ENCODE measurements around the gene ZNF821.
"Not testable (repeated sequence)": the region's sequence is repeated elsewhere in the genome, so short reads cannot be mapped to it uniquely, and the experiment has no call there.

ZNF821 gene, protein sequence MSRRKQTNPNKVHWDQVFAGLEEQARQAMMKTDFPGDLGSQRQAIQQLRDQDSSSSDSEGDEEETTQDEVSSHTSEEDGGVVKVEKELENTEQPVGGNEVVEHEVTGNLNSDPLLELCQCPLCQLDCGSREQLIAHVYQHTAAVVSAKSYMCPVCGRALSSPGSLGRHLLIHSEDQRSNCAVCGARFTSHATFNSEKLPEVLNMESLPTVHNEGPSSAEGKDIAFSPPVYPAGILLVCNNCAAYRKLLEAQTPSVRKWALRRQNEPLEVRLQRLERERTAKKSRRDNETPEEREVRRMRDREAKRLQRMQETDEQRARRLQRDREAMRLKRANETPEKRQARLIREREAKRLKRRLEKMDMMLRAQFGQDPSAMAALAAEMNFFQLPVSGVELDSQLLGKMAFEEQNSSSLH

DNA sequence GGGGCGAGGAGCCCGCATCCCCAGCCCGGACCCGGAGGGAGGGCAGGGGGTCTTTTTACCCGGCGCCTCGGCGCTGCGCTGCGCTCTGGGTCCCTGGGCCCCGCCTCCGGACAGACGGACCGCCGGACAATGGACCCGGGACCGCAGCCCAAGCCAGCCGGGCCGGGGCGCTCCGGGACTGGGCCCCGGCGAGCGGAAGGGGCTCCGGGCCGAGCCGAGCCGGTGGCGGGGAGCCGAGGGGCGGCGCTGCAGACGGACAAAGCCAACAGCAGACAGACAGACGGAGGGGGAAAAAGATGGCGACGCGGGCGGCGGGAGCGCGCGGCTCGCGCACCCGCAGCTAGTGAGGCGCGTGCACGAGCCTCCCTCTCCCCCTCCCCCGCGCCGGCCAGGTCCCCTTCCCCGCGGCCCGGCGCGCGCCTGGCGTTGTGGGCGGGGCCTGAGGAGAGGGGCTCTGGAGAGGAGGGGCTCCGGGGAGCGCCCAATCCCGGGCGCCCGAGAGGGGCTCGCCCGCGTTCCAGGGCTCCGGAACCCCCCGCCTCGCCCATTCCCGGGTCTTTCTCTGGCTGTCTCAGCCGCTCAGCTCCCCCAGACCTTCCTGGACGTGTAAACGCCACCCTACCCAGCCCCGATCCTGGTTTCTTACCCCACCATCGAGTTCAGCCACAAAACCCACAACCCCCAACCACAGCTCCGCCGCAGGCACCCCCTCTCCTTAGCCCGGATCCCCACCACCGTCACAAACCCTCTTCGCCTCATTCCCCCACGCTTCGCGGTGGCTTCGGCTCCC lies at the start of gene ZNF821:
TSS of gene ZNF821 (minus strand) at position 334 of the 790 bp plus-strand sequence. CDS start 4,236 bp downstream, outside the sequence.
- peak; percentile 93 for DNase-seq (ENCODE audit: low spot score)

DNA sequence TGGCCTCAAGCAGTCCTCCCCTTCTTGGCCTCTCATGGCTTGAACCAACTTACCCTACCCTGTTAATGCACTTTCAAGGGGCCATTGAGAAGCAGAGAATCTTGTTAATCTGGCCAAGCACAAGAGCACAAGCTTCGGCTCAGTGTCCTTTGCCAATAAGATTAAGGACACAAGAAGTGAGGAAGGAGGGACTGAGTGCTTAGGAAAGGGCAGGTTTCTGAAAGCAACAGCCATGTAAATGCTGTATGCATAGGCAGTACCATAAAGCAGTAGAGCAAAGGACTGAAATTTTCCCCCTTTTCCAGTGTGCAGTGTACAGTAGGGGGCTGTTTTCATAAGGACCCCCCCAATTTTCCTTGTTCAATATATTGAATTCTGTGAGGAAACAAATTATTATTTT lies 49.0 kb upstream of the ZNF821 start:
- no peak for DNase-seq (ENCODE audit: low spot score)

DNA sequence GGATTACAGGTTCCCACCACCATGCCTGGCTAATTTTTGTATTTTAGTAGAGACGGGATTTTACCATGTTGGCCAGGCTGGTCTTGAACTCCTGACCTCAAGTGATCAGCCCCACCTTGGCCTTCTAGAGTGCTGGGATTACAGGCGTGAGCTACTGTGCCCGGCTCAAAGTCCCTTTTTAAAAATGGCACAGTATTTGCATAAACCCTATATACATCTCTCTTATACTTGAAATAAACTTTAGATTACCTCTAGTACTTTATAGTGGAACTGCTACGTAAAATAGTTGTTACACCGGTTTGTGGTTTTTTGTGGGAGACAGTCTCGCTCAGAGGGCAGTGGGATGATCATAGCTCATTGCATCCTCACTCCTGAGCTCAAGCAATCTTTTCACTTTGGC lies 47.6 kb upstream of the ZNF821 start:
- DNase-seq (ENCODE audit: low spot score): no peak

DNA sequence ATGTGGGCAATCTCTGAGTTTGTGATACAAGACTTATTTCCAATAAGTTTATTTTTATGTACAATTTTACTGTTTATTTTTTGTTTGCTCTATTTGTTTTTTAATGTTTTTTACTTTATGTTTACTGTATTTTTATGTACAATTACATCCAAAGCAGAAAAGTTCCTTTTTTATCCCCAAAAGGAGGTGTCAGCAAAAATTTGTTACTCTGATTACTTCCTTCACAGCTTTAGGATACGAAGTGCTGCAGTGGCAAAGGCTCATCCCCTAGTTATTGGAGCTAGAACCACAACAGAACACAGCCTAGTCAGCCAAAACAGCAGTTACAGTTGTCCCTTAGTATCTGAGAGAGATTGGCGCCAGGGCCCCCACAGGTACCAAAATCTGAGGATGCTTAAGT lies 47.0 kb upstream of the ZNF821 start:
- DNase-seq (ENCODE audit: low spot score): no peak

DNA sequence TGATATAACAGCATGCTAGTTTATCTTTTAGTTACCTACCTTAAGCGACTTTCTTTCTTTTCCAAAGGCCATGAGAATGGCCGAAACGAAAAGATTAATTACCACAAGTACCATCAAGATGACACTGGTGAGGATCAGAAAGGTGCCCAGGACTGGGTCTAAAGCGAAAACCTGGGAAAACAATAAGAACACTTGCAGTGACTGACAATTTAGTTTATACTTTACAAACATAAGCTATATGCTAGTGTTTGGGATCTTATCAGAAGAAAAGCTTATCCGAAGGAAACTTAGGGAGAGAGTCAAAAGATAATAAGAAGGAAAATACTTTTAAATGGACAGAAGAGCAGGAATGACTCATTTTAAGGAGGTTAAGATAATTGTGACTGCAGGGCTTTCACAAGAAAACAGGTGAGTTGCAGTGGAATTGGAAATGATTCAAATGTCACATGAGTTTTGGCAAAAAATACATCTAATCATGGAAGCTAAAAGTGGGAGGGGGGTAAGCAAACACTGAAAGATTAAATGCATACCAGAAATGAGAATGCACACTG lies 46.1 kb upstream of the ZNF821 start:
- no peak for DNase-seq (ENCODE audit: low spot score)

DNA sequence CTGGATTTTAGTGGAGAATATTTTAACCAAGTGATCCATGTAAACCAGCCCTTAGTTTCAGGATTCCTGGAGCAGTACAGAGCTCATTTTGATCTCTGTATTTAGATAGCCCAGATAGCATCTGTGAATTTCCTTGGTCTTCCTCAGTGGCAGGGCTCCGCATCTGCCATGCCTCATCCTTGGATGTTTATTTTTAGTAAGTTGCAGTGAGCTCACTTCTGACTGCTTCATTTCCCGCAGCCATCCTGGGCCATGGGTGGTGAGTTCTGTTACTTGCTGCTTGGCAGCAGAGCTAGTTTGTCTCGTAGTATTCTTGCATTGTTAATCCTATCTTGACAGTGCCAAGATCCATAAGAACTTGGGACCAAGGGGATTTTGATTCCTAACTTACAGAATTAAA lies 45.1 kb upstream of the ZNF821 start:
- DNase-seq (ENCODE audit: low spot score): peak; percentile 78

DNA sequence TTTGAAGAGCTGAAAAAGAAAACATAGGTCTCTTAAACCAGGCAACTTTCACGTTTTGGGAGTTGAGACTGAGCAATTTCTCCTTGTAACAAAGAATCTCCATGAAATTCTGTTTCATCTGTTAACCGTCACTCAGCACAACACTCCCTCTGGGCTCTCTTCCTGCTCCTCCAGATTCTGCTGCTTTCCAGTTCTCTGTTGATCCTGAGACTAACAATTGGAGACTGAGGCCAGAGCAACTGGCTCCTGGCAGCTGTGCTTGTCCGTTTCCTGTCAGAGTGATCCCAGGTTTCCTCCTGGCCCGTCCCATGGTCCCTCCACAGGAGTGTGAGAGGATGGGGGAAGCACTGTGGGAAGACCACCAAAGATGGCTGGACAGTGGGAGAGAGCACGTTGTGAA lies 43.8 kb upstream of the ZNF821 start:
- DNase-seq (ENCODE audit: low spot score): no peak

DNA sequence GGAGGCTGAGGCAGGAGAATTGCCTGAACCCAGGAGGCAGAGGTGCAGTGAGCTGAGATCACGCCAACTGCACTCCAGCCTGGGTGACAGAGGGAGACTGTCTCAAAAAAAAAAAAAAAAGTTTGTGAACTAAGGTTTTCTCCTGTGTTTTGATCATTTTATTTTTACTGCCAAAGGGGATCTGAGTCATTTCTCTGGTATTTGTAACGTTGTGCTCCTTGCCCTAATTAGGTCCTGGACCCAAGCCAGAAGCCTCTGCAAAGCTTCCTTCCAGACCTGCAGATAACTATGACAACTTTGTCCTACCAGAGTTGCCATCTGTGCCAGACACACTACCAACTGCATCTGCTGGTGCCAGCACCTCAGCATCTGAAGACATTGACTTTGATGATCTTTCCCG lies 43.4 kb upstream of the ZNF821 start:
- peak; percentile 76 for DNase-seq (ENCODE audit: low spot score)

DNA sequence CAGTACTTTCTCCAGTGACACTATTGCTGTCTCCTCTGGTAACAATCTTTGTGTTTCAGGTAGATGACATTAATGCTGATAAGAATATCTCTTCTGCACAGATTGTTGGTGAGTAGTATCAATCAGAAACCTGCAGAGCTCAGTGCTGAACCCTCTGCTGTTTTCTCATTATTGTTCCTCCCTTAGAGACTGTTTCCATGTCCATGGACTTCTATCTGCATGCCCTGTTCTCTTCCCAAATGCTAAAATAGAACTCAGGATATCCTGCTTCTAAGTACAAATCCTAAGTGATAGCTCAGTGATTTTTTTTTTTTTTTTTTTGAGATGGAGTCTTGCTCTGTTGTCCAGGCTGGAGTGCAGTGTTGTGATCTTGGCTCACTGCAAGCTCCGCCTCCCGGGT lies 40.7 kb upstream of the ZNF821 start:
- DNase-seq (ENCODE audit: low spot score): no peak

DNA sequence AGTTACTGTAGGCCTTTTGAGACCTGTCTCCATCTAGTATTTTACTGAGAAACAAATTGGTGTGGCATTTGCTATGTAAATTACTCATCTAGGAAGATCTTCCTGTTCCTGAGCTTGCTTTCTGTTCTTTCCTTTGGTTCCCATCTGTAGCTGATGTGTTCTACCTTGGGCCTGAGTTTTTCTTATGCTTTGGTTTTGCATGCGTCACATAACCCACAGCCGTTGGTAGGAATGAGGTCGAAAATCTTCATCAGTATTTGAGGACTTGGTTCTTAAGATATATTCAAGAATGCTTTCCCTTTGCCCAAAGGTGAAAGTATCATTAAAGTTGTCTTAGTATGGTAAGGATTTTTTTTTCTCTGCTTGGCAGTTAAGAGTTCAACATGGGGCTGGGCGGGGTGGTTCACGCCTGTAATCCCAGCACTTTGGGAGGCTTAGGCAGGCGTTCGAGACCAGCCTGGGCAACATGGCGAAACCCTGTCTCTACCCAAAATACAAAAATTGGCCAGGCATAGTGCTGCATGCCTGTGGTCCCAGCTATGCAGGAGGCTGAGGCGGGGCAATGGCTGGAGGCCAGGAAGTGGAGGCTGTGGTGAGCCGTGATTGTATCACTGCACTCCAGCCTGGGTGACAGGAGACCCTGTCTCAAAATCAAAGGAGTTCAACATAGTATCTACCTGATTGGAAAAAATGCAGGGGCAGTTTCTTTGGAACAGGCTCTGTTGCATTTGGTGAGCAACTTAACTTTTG lies 40.1 kb upstream of the ZNF821 start:
- DNase-seq (ENCODE audit: low spot score): no peak

DNA sequence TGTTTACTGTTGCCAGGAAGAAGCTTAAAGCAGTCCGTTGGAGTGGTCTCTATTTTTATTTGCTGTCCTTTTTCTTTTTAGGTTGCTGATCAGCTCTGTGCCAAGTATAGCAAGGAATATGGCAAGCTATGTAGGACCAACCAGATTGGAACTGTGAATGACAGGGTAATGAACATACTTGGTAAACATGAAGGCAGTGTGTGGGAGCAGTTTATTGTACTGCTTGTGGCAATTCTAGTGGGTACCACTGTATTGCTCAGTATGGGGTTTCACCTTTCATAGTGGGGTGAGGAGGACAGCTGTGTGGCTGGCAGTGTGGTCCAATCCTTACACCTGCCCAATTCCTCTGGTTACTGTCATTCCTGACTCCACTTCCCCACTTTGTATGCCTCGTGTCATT lies 36.7 kb upstream of the ZNF821 start:
- no peak for DNase-seq (ENCODE audit: low spot score)

DNA sequence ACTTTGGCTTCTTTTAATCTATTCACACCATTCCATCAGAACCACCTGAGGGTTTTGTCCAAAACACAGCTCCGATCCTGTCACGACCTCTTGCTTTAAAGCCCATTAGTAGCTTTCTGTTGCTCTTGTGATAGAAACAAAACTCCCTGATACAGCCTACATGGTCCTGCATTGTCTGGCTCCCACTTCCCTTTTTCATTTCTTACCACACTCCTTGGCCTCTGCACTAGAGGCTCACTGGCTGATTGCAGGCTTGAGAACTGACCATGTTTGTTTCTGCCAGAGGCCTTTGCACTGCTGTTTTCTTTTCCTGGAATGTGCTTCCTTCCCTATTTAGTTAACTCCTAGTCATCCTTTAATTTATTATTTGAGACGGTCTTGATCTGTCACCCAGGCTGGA lies 35.1 kb upstream of the ZNF821 start:
- DNase-seq (ENCODE audit: low spot score): no peak

DNA sequence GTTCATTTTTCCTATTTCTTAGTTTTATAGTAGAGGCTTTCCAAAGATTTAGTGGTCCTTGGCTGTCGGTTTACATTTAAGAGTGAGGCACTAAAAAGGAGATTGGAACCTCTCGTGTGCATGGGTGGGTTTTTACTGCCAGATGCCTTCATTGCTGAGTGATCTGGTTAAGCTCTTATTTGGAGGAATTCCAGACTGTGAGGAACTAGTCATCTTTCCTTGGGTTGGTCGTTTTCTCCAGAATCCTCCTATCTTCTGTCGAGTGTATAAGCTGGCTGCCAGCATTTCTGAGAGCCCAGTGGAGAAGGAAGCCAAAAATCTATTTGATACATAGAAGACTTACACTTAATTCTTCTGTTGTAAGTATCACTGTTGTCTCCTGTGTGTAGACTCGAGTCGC lies 33.9 kb upstream of the ZNF821 start:
- peak; percentile 17 for DNase-seq (ENCODE audit: low spot score)

DNA sequence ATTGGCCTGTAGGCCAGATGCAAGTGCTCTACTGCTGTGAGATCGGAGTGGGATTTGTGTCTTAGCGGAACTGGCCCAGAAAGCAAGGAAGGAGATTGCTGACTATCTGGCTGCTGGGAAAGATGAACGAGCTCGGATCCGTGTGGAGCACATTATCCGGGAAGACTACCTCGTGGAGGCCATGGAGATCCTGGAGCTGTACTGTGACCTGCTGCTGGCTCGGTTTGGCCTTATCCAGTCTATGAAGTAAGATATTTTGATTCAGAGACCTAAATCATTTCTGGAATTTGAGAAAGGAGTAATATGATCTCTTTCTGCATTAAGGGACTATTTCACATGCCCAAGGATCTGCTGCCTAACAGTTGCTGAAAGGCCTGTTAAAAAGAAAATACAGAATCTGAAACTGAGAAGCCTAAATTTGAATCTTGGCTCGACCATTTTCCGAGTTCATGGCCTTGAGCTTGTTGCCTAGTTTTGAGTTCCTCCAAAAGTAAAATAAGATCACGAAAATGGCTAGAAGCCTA lies 32.5 kb upstream of the ZNF821 start:
- DNase-seq (ENCODE audit: low spot score): no peak

DNA sequence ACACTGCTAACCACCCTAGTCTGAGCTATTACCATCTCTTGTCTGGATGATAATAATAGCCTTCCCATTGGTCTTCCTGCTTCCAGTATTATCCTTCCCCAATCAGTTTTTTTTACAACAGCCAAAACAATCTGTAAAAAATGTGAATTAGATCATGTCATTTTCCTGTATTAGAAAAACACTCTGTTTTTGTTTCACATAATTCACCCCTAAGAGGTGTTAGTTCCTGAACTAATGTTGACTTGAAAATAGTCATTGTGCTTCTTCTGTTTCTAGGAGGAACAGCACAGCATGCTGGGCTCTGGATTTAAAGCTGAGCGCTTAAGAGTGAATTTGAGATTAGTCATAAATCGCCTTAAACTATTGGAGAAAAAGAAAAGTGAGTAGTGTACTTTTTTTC lies 31.4 kb upstream of the ZNF821 start:
- no peak for DNase-seq (ENCODE audit: low spot score)

DNA sequence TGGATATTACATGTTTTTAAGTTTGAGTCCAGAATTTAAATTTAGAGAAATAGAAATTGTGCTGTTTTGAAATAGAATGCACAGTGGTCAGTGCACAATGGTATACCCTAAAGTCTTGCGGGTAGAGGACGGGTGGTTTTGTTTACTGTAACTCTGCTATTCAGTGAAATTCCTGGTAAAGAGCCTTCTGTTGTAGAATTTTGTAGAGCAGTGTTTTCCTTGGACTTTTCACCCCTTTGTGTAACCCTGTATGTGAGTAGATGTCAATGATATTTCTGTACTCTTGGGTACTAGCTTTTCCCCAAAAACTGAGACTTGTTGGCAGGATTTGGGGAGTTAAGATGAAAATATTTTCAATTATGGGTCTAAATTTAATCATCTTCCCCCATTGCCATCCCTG lies 30.8 kb upstream of the ZNF821 start:
- DNase-seq (ENCODE audit: low spot score): no peak

DNA sequence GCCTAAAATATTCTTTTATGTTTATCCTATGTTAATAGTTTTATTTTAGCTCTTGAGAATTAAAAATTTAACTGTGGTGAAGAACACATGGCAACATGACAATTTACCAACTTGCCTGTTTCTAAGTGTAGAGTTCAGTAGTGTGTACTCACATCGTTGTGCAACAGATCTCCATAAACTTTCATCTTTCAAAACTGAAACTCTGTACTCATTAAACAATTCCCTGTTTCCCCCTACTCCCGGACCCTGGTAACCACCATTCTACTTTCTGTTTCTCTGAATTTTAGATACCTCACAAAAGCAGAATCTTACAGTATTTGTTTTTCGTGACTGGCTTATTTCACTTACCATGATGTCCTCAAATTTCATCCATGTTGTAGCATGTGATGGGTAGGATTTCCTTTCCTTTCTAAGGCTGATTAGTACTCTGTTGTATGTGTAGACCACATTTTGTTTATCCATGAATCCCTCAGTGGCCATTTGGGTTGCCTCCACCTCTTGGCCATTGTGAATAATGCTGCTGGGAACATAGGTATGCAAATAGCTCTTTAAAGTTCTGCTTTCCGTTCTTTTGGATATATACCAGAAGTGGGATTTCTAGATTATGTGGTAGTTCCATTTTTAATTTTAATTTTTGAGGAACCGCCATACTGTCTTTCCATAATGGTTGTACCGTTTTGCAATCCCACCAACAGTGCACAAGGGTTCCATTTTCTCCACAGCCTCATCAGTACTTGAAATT lies 28.7 kb upstream of the ZNF821 start:
- DNase-seq (ENCODE audit: low spot score): no peak

DNA sequence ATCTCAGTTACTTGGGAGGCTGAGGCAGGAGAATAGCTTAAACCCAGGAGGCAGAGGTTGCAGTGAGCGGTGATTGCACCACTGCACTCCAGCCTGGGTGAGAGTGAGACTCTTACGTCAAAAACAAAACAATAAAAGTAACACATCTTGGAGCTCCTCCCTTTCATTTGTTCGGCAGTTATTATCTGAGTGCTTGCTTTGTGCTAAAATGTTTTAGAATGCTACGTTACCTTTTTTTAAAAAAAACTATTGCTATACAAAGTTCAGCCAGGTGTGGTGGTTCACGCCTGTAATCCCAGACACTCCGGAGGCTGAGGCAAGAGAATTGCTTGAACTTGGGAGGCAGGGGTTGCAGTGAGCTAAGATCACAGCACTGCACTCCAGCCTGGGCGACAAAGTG lies 27.1 kb upstream of the ZNF821 start:
- DNase-seq (ENCODE audit: low spot score): no peak

DNA sequence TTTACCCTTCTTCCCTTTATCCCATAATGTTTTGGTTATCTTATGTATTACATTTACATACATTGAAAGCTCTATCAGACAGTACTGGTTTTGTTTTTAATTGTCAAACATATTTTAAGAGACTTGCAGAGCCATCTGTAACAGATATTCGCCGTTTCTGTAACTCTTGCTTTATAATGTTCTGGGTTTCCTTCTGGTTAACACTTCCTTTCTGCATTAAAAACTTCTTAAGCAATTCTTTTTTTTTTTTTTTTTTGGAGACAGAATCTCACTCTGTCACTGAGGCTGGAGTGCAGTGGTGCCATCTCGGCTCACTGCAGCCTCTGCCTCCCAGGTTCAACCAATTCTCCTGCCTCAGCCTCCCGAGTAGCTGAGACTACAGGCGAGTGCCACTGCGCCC lies 21.8 kb upstream of the ZNF821 start:
- not testable (repeated sequence) for DNase-seq (ENCODE audit: low spot score)

DNA sequence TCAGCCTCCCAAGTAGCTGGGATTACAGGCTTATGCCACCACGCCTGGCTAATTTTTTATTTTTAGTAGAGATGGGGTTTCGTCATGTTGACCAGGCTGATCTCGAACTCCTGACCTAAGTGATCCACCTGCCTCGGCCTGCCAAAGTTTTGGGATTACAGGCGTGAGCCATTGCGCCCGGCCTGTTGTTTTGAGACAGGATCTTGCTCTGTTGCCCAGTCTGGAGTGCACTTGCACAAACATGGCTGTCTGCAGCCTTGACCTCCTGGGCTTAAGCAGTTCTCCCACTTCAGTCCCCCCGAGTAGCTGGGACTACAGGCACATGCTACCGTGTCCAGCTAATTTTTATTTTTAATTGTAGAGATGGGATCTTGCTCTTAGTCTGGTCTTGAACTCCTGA lies 20.3 kb upstream of the ZNF821 start:
- DNase-seq (ENCODE audit: low spot score): no peak

DNA sequence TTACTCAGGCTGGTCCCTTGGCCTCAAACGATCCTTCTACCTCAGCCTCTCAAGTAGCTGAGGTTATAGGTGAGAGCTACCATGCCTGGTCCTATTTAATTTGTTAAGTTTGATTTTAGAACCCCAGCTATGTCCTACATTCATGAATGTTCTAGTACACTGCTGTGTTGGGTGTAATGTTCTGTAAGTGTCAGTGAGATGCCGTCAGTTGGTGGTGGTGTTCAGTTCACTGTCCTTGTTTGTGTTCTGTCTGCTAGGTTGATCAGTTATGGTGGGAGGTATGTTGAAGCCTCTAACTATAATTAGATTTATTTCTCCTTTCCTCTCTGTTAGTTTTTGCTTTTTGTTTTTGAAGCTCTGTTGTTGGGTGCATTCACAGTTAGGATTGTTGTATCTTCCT lies 19.6 kb upstream of the ZNF821 start:
- DNase-seq (ENCODE audit: low spot score): no peak

All from AG20443 (cell line).